ENCODE measurements around the gene MAN2A2. TPM values are rescaled to one million over a fixed set of nuclear protein-coding genes. Genes with fewer than 3 reads are reported as not detected.
A peak's percentile ranks its signal among the peaks of the same experiment; 100 is the strongest.

MAN2A2 gene
- total RNA-seq, 1 experiment from 2014 or later = 27.4 TPM

GRCh38 chr15:90915808-90916440, 12.8 kb downstream of the MAN2A2 start:
- no peaks in the 10 kb centered on the region for H3K27me3 Mint-ChIP-seq (ENCODE audit: low read depth)
- Histone ChIP-seq H2BK12ac (ENCODE audit: insufficient read length, low read depth, low read length) (no peak overlapping the region), H2BK20ac (ENCODE audit: low read depth, low read length, poor library complexity, severe bottlenecking) (no peak overlapping the region), H4K8ac (replicated peaks; ENCODE audit: insufficient read length, low read depth, low read length) (no peak overlapping the region), H3K9ac (ENCODE audit: extremely low read depth, insufficient read length, low read length) (no peak overlapping the region), H4K20me1 (ENCODE audit: control insufficient read depth, insufficient read depth, insufficient read length) (no peaks in the 10 kb centered on the region), H3K4me1 (ENCODE audit: insufficient read depth, low read length) (no peaks in the 10 kb centered on the region), H3K23ac (ENCODE audit: insufficient read length, low read depth, low read length) (no peak overlapping the region), H3K27ac (ENCODE audit: insufficient read length, low read depth, low read length) (no peak overlapping the region), H3K79me1 (ENCODE audit: insufficient read depth, low read depth, low read length, poor library complexity, severe bottlenecking) (no peaks in the 10 kb centered on the region), H2BK120ac (ENCODE audit: low read depth, low read length, poor library complexity, severe bottlenecking) (no peak overlapping the region), H3K27me3 (ENCODE audit: insufficient read depth, low read length) (no peaks in the 10 kb centered on the region), H4K5ac (ENCODE audit: insufficient read length, low read depth, low read length) (no peak overlapping the region), H3T11ph (ENCODE audit: low read length) (no peak overlapping the region), H2BK15ac (ENCODE audit: low read depth, low read length) (no peak overlapping the region), H3K79me2 (ENCODE audit: insufficient read depth, low read length) (no peaks in the 10 kb centered on the region), H3K56ac (ENCODE audit: insufficient read length, low read depth, low read length) (no peak overlapping the region), H2AFZ (ENCODE audit: low read length) (no peak overlapping the region), H2BK5ac (ENCODE audit: insufficient read length, low read length) (no peak overlapping the region), H4K91ac (ENCODE audit: insufficient read length, low read depth, low read length) (no peak overlapping the region), H3K4ac (ENCODE audit: low read depth, low read length) (no peak overlapping the region), H3K14ac (ENCODE audit: insufficient read depth, low read length) (no peak overlapping the region), H3K23me2 (ENCODE audit: insufficient read length, low read depth, low read length, poor library complexity, severe bottlenecking) (no peaks in the 10 kb centered on the region), H3K4me2 (ENCODE audit: insufficient read depth, insufficient read length, low read length) (no peak overlapping the region), H2AK5ac (ENCODE audit: insufficient read length, low read length) (no peak overlapping the region), H3K18ac (ENCODE audit: insufficient read length, low read depth, low read length) (no peak overlapping the region), H3K9me3 (ENCODE audit: control insufficient read depth, low read depth, low read length) (no peaks in the 10 kb centered on the region)
- WGBS (ENCODE audit: extremely low coverage, insufficient read length, low lambda C conversion rate) = no CpG with 5 or more reads among the region's 25 CpGs
- peak overlapping the region; percentile 61 to 94 (median 89); a peak in 4 of 7 replicates for H3K27ac Mint-ChIP-seq
- no peak for TF ChIP-seq CTCF (conservative IDR thresholded peaks at IDR 0.05)
- H3K36me3 Mint-ChIP-seq (ENCODE audit: insufficient read depth in 1 of 3, low read depth in 3 of 3) = peaks cover 5 to 59% (median 18%) of the 10 kb centered on the region in 3 experiments; a peak in 6 of 7 replicates
- DNase-seq = no peak
- H3K4me1 Mint-ChIP-seq = peaks cover 3 to 8% of the 10 kb centered on the region in 2 experiments; a peak in 2 of 4 replicates
- H3K4me3 Mint-ChIP-seq = no peak overlapping the region
- no peaks in the 10 kb centered on the region for H3K9me3 Mint-ChIP-seq

Data from H9 (cell line).